D341Med (cell line): ENCODE data around the gene CYP3A7.
"Not testable (repeated sequence)": the region's sequence is repeated elsewhere in the genome, so short reads cannot be mapped to it uniquely, and the experiment has no call there.

Experiments used
- DNase-seq: peaks from one replicate; pipeline ENCODE4 v3.0.0; 2012; ENCODE audit warnings: low spot score

The CYP3A7 gene

GRCh38 chr7:99734987-99735386 is at the start of gene CYP3A7:
CYP3A7 (minus strand) TSS chr7:99735196; CDS start chr7:99735093, 103 bp downstream.
- DNase-seq = no peak

GRCh38 chr7:99784007-99784406 is 49.0 kb upstream of the CYP3A7 start, which contains the start of gene CYP3A4:
CYP3A4 (minus strand) TSS chr7:99784184; CDS start chr7:99784081, 103 bp downstream.
- no peak for DNase-seq

GRCh38 chr7:99782012-99782953 is 47.3 kb upstream of the CYP3A7 start:
- DNase-seq = no peak

- no peak for DNase-seq
Observed at GRCh38 chr7:99780588-99780987, 45.6 kb upstream of the CYP3A7 start.

GRCh38 chr7:99779949-99780348 is 45.0 kb upstream of the CYP3A7 start:
- DNase-seq = no peak

- DNase-seq = no peak
Observed at GRCh38 chr7:99778880-99779279, 43.9 kb upstream of the CYP3A7 start.

- not testable (repeated sequence) for DNase-seq
Observed at GRCh38 chr7:99773395-99773794, 38.4 kb upstream of the CYP3A7 start.

GRCh38 chr7:99772565-99772964 is 37.6 kb upstream of the CYP3A7 start:
- no peak for DNase-seq

GRCh38 chr7:99769494-99769893 is 34.5 kb upstream of the CYP3A7 start:
- DNase-seq = not testable (repeated sequence)

- no peak for DNase-seq
Observed at GRCh38 chr7:99768471-99768870, 33.5 kb upstream of the CYP3A7 start.

- no peak for DNase-seq
Observed at GRCh38 chr7:99767662-99768061, 32.7 kb upstream of the CYP3A7 start.

GRCh38 chr7:99766484-99767099 is 31.6 kb upstream of the CYP3A7 start:
- no peak for DNase-seq

- no peak for DNase-seq
Observed at GRCh38 chr7:99764478-99764877, 29.5 kb upstream of the CYP3A7 start.

- no peak for DNase-seq
Observed at GRCh38 chr7:99762680-99763327, 27.8 kb upstream of the CYP3A7 start.

GRCh38 chr7:99755085-99755484 is 20.1 kb upstream of the CYP3A7 start:
- no peak for DNase-seq

GRCh38 chr7:99752356-99752755 is 17.4 kb upstream of the CYP3A7 start:
- DNase-seq = no peak

GRCh38 chr7:99751322-99752052 is 16.5 kb upstream of the CYP3A7 start:
- not testable (repeated sequence) for DNase-seq

GRCh38 chr7:99748846-99749579 is 14.0 kb upstream of the CYP3A7 start:
- DNase-seq = no peak

GRCh38 chr7:99746915-99747314 is 11.9 kb upstream of the CYP3A7 start:
- DNase-seq = not testable (repeated sequence)

- not testable (repeated sequence) for DNase-seq
Observed at GRCh38 chr7:99745395-99745794, 10.4 kb upstream of the CYP3A7 start.

GRCh38 chr7:99742737-99743394 is 7.9 kb upstream of the CYP3A7 start:
- no peak for DNase-seq
